ENCODE results near the gene PIK3R5. TPM values are rescaled to one million over a fixed set of nuclear protein-coding genes. Genes with fewer than 3 reads are reported as not detected.
A peak's percentile ranks its signal among the peaks of the same experiment; 100 is the strongest.

PIK3R5 gene
- total RNA-seq, 2 experiments from 2014 or later = 153 to 159 TPM

DNA sequence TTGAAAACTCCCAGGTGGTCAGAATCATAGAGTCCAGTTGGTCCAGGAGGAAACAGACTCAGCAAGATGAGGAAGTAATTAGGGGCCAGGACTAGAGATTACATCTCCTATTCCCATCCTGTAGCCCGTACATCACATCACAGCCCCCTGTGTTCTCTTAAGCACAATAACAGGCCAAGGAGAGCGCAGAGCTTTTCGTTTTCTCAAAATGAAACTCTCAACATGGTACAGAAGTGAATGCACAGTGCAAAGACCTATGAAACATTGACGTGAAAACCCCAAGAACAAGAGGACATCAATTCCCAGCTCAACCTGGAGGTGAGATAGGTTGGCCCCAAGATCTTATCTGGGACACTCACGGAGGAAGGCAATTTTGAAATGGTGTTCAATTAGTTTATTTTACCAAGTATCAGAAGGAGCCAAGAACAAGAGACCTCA is 9.0 kb downstream of the PIK3R5 start:
- peaks cover 71% of the 10 kb centered on the region for H3K36me3 Mint-ChIP-seq (ENCODE audit: low read depth)
- ChIA-PET POLR2A (interaction anchor here (0.8 to 1.9 kb wide), 4 partner anchors 8 to 58 kb away, joined by 3 to 5 read pairs (median 4); partner anchors contain the start of gene PIK3R5), CTCF (interaction anchor here (1.3 to 2.6 kb wide), 2 partner anchors 9 to 42 kb away, joined by 3 to 8 read pairs; partner anchors contain the start of gene PIK3R5)
- peak overlapping the region; percentile 92 for H3K27ac Mint-ChIP-seq
- peaks cover 38% of the 10 kb centered on the region for H3K36me3 ChIP-seq (ENCODE audit: insufficient read depth, low read length)
- intact Hi-C loops (cut with DNase I, micrococcal nuclease) = loop anchor here in 1 of 2 experiments (10.0 kb wide), 1 partner anchor 522 kb away; the partner anchor contains the start of gene NDEL1
- peak overlapping the region; percentile 25 for H3K4me3 Mint-ChIP-seq
- peak in 1 of 14 experiments; percentile 19 for DNase-seq
- no peaks in the 10 kb centered on the region for H3K27me3 Mint-ChIP-seq
- peaks cover 96% of the 10 kb centered on the region for H3K4me1 ChIP-seq (ENCODE audit: insufficient read depth, low read length)
- peaks cover 2% of the 10 kb centered on the region for H3K9me3 Mint-ChIP-seq
- TF ChIP-seq, protein P1, sequence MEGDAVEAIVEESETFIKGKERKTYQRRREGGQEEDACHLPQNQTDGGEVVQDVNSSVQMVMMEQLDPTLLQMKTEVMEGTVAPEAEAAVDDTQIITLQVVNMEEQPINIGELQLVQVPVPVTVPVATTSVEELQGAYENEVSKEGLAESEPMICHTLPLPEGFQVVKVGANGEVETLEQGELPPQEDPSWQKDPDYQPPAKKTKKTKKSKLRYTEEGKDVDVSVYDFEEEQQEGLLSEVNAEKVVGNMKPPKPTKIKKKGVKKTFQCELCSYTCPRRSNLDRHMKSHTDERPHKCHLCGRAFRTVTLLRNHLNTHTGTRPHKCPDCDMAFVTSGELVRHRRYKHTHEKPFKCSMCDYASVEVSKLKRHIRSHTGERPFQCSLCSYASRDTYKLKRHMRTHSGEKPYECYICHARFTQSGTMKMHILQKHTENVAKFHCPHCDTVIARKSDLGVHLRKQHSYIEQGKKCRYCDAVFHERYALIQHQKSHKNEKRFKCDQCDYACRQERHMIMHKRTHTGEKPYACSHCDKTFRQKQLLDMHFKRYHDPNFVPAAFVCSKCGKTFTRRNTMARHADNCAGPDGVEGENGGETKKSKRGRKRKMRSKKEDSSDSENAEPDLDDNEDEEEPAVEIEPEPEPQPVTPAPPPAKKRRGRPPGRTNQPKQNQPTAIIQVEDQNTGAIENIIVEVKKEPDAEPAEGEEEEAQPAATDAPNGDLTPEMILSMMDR (IDR thresholded peaks at IDR 0.05) = no peak
- H3K27ac ChIP-seq (ENCODE audit: low read depth in 1 of 2, low read length in 2 of 2) = peak overlapping the region in 1 of 2 donors; percentile 32
- H3K27me3 ChIP-seq (ENCODE audit: control insufficient read depth in 1 of 2, insufficient read depth in 2 of 2, low read length in 2 of 2) = no peaks in the 10 kb centered on the region
- H3K4me1 Mint-ChIP-seq (ENCODE audit: low read depth) = peaks cover 93% of the 10 kb centered on the region
- no peaks in the 10 kb centered on the region for H3K9me3 ChIP-seq (ENCODE audit: control insufficient read depth in 1 of 2, insufficient read depth in 1 of 2, low read length in 2 of 2)
- no peak overlapping the region for H3K4me3 ChIP-seq (ENCODE audit: low read length)
- ATAC-seq (ENCODE audit: poor library complexity) = no peak

DNA sequence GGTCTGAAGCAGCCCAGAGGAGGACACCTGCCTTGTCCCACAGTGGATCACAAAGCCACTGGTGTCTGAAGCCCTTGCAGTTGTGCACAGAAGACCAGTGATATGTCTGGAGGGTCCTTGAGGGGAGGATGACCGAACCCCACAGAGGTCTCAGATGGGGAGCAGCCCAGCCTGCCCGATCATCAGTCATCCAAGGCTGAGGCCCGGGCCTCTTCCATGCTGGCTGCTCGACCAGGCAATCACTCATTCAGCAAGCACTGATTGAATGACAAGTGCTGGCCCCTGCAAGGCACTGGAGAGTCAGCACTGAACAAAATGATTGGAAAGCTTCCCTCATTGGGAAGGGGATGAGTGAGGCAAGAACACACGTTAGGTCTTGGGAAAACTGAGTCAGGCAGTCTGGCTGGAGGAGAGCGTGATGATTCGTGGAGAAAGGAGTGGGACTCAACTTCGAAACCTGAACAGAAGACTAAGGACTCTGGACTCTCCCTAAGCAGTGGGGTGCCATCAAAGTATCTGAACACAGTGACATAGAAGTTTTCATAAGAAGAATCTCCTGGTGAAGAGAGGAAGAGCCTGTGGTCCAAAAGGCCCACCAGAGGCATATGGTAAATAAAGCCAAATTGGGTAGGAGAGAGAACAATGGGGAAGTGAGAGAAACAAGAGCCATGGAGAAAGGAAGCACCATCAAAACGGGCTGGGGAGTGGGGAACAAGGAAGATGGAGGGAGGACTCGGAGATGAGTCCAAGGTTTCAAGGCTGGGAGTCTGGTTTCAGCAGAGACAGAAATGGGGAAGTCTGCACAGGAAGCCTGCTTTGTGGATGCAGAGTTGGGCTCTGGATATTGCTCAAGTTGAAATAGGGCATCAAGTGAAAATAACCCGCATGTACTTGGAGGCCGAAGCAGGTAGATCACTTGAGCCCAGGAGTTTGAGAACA is 10.2 kb downstream of the PIK3R5 start:
- peak in 2 of 14 experiments; percentile 56 to 57 for DNase-seq
- ATAC-seq (ENCODE audit: poor library complexity) = no peak
- Histone ChIP-seq H3K36me3 (ENCODE audit: insufficient read depth, low read length) (peaks cover 39% of the 10 kb centered on the region), H3K4me3 (ENCODE audit: low read length) (peak overlapping the region; percentile 19), H3K27me3 (ENCODE audit: control insufficient read depth in 1 of 2, insufficient read depth in 2 of 2, low read length in 2 of 2) (no peaks in the 10 kb centered on the region), H3K4me1 (ENCODE audit: insufficient read depth, low read length) (peaks cover 84% of the 10 kb centered on the region), H3K27ac (ENCODE audit: low read depth in 1 of 2, low read length in 2 of 2) (peak overlapping the region; percentile 66 to 77), H3K9me3 (ENCODE audit: control insufficient read depth in 1 of 2, insufficient read depth in 1 of 2, low read length in 2 of 2) (no peaks in the 10 kb centered on the region)
- intact Hi-C loops (cut with DNase I, micrococcal nuclease) = loop anchor here in 1 of 2 experiments (10.0 kb wide), 1 partner anchor 520 kb away; the partner anchor contains the start of gene NDEL1
- TF ChIP-seq, protein P1 (IDR thresholded peaks at IDR 0.05) = no peak
- Mint-ChIP-seq H3K4me3 (peak overlapping the region; percentile 22), H3K36me3 (ENCODE audit: low read depth) (peaks cover 73% of the 10 kb centered on the region), H3K4me1 (ENCODE audit: low read depth) (peaks cover 94% of the 10 kb centered on the region), H3K27me3 (no peaks in the 10 kb centered on the region), H3K27ac (peak overlapping the region; percentile 92), H3K9me3 (peaks cover 9% of the 10 kb centered on the region)
- POLR2A ChIA-PET = interaction anchor here (0.8 to 5.3 kb wide), 8 partner anchors 9 to 57 kb away, joined by 3 to 94 read pairs (median 4); partner anchors contain the start of gene PIK3R5
- CTCF ChIA-PET = interaction anchor here (1.3 to 2.4 kb wide), 4 partner anchors 10 to 55 kb away, joined by 3 to 9 read pairs (median 6); partner anchors contain the start of gene PIK3R5

DNA sequence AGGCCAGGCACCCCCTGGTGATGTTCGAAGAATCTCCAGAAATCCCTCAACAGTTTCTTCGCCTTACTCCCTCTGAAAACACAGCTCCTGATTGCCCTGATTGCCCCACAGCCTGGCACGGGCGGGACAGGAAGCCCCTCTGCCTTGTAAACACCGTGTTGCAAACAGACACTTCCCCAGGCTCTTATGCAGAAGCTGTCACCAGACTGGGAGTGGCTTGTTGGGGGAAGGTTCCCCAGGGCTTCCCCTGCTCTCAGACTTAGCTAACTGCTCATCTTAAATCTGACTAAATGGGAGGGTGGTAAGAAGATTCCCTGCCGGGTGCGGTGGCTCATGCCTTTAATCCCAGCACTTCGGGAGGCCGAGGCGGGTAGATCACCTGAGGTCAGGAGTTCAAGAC is 11.2 kb downstream of the PIK3R5 start:
- ATAC-seq (ENCODE audit: poor library complexity) = peak; percentile 94
- peak; percentile 62 to 95 (median 76) for DNase-seq
- H3K36me3 ChIP-seq (ENCODE audit: insufficient read depth, low read length) = peaks cover 33% of the 10 kb centered on the region
- H3K36me3 Mint-ChIP-seq (ENCODE audit: low read depth) = peaks cover 71% of the 10 kb centered on the region
- peak overlapping the region; percentile 92 for H3K27ac Mint-ChIP-seq
- peaks cover 9% of the 10 kb centered on the region for H3K9me3 Mint-ChIP-seq
- peak overlapping the region; percentile 66 to 77 for H3K27ac ChIP-seq (ENCODE audit: low read depth in 1 of 2, low read length in 2 of 2)
- peak overlapping the region; percentile 80 for H3K4me3 Mint-ChIP-seq
- H3K4me3 ChIP-seq (ENCODE audit: low read length) = peak overlapping the region; percentile 19
- no peaks in the 10 kb centered on the region for H3K27me3 ChIP-seq (ENCODE audit: control insufficient read depth in 1 of 2, insufficient read depth in 2 of 2, low read length in 2 of 2)
- peaks cover 94% of the 10 kb centered on the region for H3K4me1 Mint-ChIP-seq (ENCODE audit: low read depth)
- CTCF ChIA-PET = interaction anchor here (0.7 to 2.8 kb wide), 6 partner anchors 9 to 54 kb away, joined by 3 to 10 read pairs (median 6); partner anchors contain the start of gene PIK3R5
- intact Hi-C loops (cut with DNase I, micrococcal nuclease) = loop anchor here (1.0 to 10.0 kb wide), 4 partner anchors 11 to 520 kb away; partner anchors contain the start of genes PIK3R5 (in 2 of the 2) and NDEL1 (in 1 of the 2)
- POLR2A ChIA-PET = interaction anchor here (0.6 to 5.3 kb wide), 7 partner anchors 10 to 58 kb away, joined by 3 to 94 read pairs (median 3); partner anchors contain the start of gene PIK3R5
- TF ChIP-seq, protein P1 (IDR thresholded peaks at IDR 0.05) = no peak
- peaks cover 80% of the 10 kb centered on the region for H3K4me1 ChIP-seq (ENCODE audit: insufficient read depth, low read length)
- no peaks in the 10 kb centered on the region for H3K27me3 Mint-ChIP-seq
- no peaks in the 10 kb centered on the region for H3K9me3 ChIP-seq (ENCODE audit: control insufficient read depth in 1 of 2, insufficient read depth in 1 of 2, low read length in 2 of 2)

All from CD4-positive, alpha-beta T cell (primary cell).